ENCODE results near the gene HLA-DPA1.
"Not testable (repeated sequence)": the region's sequence is repeated elsewhere in the genome, so short reads cannot be mapped to it uniquely, and the experiment has no call there.

The HLA-DPA1 gene

GRCh38 chr6:33065312-33065711 lies 8.1 kb downstream of the HLA-DPA1 start:
- DNase-seq = no peak

- DNase-seq = no peak
Observed at GRCh38 chr6:33064723-33065122, 8.7 kb downstream of the HLA-DPA1 start.

- not testable (repeated sequence) for DNase-seq
Observed at GRCh38 chr6:33063435-33063834, 10.0 kb downstream of the HLA-DPA1 start.

- DNase-seq = no peak
Observed at GRCh38 chr6:33061987-33062386, 11.5 kb downstream of the HLA-DPA1 start.

GRCh38 chr6:33057222-33058150 lies 16.0 kb downstream of the HLA-DPA1 start:
- DNase-seq = no peak

- DNase-seq = no peak
Observed at GRCh38 chr6:33053230-33053629, 20.2 kb downstream of the HLA-DPA1 start.

GRCh38 chr6:33052627-33053026 lies 20.8 kb downstream of the HLA-DPA1 start:
- no peak for DNase-seq

- no peak for DNase-seq
Observed at GRCh38 chr6:33050014-33050810, 23.2 kb downstream of the HLA-DPA1 start.

- no peak for DNase-seq
Observed at GRCh38 chr6:33049323-33050013, 24.0 kb downstream of the HLA-DPA1 start.

GRCh38 chr6:33040157-33040556 lies 33.3 kb downstream of the HLA-DPA1 start:
- no peak for DNase-seq

GRCh38 chr6:33036535-33036934 lies 36.9 kb downstream of the HLA-DPA1 start:
- no peak for DNase-seq

GRCh38 chr6:33034554-33034953 lies 38.9 kb downstream of the HLA-DPA1 start:
- DNase-seq = no peak

GRCh38 chr6:33030245-33030644 lies 43.2 kb downstream of the HLA-DPA1 start:
- no peak for DNase-seq

GRCh38 chr6:33029328-33030184 lies 43.9 kb downstream of the HLA-DPA1 start:
- peak in 10 of 56 donors; percentile 9 to 45 (median 20) for DNase-seq

- DNase-seq = no peak
Observed at GRCh38 chr6:33028220-33028849, 45.1 kb downstream of the HLA-DPA1 start.

GRCh38 chr6:33024521-33024920 lies 48.9 kb downstream of the HLA-DPA1 start:
- DNase-seq = no peak

- no peak for DNase-seq
Observed at GRCh38 chr6:33023536-33023935, 49.9 kb downstream of the HLA-DPA1 start.

GRCh38 chr6:33021917-33022316 lies 51.5 kb downstream of the HLA-DPA1 start:
- no peak for DNase-seq

GRCh38 chr6:33019372-33019771 lies 54.1 kb downstream of the HLA-DPA1 start:
- DNase-seq = no peak

GRCh38 chr6:33018904-33019303 lies 54.5 kb downstream of the HLA-DPA1 start:
- peak in 23 of 56 donors; percentile 7 to 65 (median 28) for DNase-seq

Data from nucleus accumbens (tissue), 56 donors.